Measurements from ENCODE around the gene PRKCH.

PRKCH gene

DNA sequence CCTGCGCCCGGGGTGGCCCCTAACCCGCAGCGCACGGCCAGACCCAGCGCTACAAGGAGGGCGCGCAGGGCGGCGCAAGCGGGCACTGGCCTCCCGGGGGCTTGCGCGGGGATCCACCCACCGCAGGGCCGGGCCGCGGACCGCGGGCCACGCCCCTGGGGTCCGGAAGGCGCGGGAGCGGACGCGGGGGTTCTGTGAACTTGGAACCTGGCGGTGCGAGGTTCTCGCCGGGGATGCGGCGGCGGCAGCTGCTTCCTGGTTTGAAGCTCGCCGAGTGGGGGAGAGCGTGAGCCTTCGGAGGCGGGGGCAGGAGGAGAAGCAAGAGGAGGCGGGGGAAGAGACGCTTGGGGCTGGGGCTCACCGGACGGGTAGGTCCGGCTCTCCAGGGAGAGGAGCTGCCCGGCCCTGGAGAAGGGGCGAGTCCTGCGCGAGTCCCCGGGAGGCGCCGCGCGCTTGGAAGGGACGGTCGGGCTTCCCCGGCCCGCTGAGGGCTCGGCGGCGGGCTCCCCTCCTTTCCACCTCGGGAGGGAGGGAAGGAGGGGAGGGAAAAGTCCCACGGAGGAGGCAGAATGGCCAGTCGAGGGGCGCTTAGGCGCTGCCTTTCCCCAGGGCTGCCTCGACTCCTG, at the start of gene PRKCH:
Gene PRKCH, plus strand, starts transcription at position 195 of the 626 bp plus-strand sequence. CDS start 523 bp downstream, outside the sequence.
- peak; percentile 75 for DNase-seq (ENCODE audit: low read depth)

DNA sequence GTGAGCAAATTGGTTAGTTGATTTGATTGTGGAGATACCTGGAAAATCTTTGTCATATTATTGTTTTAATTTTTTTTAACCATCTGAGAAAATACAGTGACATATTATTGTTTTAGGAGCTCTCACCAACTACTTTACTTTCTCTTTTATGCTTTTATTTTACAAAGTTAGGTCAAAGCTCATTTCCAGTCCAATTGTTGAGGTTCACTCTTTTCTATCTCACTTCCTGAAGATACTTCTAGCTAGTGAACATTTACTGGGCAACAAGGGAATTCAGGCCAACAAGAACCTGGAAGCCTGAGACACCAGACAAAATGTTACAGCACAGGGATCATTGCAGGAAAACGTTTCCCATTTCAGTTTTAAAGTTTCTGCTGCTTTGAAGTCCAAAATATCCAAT, 44.1 kb upstream of the PRKCH start:
- no peak for DNase-seq (ENCODE audit: low read depth)

DNA sequence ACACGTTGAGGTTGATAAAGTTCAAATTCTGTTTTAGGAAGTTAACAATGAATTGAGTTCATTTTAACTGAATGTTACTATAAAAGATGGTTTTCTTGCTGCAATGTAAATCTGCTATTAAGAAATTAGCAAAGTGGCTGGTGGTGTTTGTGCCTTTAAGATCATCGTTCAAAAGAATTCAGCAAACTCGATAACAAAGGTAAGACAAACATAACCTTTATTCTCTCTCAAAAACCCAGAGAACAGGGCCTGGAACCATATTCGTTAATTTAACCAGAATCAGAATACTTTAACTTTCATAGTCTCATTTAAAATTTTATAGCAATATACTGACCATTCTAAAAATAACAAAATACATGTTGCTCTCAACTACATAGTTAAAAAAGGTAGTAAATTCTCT, 43.6 kb upstream of the PRKCH start:
- DNase-seq (ENCODE audit: low read depth), result no peak

DNA sequence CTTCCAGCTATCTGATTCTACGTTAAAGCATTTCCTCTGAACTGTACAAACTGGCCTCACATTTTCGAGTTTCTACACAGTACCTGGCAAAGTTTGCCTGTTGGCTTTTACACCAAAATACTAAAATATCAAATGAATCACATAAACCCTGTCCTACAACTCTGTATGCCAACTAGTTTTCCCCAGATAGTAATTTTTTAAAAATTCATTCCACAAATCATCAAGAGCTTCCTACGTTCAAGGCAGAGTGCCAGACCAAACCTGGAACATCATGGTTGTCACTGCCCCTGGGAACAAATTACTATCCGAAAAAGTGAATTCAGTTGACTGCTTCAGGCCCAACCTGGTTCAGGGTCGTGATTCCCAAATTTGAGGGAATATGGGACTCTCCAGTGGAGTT, 42.3 kb upstream of the PRKCH start:
- no peak for DNase-seq (ENCODE audit: low read depth)

DNA sequence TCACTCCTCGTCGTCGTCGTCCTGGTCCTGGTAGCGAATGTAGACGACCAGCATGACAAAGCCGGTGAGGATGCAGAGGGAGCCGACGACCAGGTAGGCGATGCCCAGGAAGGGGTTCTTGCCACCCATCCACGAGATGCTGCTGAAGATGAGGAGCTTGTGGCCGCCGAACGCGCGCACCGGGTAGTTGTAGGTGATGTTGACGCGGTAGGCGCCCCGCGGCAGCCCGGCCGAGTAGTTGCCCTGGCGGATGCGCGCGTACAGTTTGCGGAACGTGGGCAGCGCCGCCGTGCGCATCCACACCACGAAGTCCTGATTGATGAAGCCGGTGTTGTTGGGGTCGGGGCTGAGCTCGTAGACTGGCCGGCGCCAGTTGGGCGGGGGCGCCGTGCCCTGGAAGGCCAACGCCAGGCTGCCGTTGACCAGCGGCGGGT, 41.3 kb upstream of the PRKCH start:
- DNase-seq (ENCODE audit: low read depth), result no peak

DNA sequence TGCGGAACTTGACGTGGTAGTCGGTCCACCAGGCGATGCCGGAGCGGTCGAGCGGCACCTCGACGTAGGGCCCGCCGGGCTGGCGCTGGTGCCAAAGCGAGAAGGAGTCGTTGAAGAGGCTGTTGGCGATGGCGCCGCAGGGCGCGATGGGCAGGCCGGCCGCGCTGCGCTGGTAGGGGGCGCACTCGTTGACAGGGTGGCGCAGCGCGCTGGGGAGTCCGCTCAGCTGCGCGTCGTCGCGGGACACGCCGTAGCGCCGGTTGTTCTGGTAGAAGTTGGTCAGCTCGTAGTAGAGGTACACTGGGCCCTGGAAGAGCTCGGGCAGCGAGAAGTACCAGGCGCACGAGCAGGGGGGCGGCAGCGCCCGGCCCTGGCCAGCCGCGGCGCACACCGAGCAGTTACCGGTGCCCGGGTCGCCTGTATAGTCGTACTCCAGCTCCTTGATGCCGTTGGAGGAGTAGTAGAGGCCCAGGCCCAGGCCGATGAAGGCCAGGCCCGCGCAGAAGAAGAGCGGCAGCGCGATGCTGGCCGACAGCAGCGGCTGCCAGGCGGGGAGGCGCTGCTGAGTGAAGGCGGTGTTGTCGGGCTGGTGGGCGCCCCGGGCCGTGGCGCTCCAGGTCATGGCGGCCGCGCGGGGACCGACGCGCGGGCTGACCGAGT, 40.7 kb upstream of the PRKCH start:
- peak; percentile 74 for DNase-seq (ENCODE audit: low read depth)

DNA sequence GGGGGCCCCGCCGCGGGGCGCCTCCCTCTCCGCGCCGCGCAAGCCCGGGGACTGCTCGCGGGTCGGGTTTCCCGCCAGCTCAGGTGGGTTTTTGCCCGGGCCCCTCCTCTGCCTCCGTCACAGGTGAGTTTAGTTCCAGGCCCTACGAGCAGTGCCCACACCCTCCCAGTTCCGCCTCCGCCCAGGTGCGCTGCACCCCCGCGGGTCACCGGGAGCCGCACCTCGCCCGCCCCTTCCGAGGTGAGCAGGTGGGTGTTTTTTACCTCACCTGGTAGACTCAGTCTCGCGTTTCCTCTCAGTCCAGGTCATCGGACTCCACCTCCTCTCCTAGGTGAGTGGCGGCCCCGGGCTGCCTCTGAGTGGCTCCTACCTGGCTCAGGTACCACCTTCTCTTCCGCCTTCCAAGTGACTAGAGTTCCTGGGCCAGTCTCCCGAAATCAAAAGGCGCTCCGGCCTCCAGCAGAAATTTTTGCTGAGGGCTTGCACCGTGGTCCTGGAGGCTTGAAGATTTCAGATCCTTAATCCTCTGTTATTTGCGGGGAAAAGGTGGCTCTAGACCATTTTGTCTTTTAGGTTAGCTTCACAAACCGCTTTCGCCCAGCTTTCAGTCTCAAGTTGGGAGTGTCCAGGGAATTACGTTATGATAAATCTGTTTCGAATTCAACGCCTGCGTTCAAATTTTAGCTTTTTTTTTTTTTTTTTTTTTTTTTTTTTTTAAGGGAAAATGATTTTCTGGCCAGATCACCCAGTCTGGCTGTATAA, 40.0 kb upstream of the PRKCH start, which contains the start of gene TMEM30B:
Gene TMEM30B, minus strand, starts transcription at position 153 of the 762 bp plus-strand sequence. CDS start 191 bp downstream, outside the sequence.
- DNase-seq (ENCODE audit: low read depth), result peak; percentile 22

DNA sequence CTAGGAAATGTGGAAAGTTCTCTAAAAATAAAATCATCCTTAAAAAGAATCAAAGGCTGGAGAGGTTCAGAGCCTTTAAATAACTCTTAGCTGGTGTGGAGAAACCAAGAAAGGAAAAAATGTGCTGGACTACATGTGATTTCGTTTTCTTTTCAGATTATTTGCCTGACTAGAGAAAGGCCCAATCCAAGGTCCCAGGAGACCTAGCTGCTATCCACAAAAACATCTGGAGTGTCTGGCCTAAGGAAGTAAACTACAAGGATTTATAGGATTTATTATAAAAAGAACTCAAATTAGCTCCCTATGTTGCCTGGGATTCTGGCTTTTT, 39.5 kb upstream of the PRKCH start:
- DNase-seq (ENCODE audit: low read depth), result no peak

DNA sequence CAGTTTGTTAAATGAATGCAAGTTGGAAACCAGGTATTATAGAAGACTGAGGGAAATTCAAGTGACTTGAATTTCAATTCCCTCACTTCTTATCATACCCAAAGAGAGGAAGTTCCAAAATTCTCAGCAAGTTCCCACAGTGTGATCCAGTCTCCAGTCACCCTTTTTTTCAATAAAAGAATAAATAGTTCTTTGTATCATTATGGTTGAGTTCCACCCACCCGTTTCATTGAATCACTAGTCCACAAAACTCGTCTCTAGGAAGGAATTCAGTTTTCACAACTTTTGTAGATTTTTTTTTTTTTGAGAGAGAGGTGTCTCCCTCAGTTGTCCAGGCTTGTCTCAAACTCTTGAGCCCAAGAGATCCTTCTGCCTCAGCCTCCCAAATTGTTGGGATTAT, 38.6 kb upstream of the PRKCH start:
- no peak for DNase-seq (ENCODE audit: low read depth)

DNA sequence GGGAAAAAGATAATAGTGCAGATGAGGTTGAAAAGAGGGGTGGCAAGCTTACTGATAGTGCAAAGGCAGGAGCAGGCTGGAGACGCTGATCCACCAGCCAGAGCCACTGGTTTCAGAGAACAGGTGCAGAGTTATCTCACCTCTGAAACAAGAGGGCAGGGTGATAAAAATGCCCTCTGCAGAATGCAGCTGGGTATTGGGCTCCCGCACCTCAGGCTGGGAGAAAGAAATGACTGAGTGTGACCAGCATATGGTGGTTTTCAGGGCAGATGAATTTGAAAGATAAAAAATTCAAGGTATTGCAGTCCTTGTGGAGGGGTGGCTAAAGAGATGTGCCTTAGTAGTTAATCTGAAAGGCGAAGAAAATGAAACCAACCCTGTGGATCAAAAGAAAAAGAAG, 37.4 kb upstream of the PRKCH start:
- no peak for DNase-seq (ENCODE audit: low read depth)

DNA sequence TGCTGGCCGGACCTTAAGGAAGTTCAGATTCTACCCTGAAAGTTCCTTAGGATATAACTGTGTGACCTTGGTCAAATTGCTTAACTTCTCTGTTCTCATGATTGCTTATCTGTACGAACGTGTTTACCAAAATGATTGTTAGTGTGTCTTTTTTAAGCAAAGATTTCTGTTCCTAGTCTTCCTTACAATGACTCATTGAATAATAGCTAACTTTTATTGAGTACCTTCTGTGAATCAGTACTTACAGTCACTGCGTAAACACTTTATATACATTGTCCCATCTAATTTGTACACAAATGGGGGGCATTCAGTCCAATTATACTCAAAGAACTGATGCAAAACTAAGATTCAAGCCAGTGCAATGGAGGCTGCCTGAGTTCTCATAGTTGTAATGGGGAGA, 36.0 kb upstream of the PRKCH start:
- no peak for DNase-seq (ENCODE audit: low read depth)

DNA sequence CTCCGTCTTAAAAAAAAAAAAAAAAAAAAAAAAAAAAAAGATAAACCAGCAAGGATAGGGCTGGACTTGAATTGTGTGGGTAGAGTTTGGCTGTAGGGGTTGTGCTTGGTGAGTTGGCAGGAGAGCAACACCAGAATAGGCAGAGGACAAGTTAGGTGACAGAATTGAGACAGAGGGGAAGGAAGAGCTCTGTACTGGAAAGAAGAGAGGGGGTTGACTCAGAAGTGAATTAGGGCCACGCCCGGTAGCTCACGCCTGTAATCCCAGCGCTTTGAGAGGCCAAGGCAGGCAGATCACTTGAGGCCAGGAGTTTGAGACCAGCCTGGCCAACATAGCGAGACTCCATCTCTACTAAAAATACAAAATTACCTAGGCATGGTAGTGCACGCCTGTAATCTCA, 34.2 kb upstream of the PRKCH start:
- DNase-seq (ENCODE audit: low read depth), result no peak

DNA sequence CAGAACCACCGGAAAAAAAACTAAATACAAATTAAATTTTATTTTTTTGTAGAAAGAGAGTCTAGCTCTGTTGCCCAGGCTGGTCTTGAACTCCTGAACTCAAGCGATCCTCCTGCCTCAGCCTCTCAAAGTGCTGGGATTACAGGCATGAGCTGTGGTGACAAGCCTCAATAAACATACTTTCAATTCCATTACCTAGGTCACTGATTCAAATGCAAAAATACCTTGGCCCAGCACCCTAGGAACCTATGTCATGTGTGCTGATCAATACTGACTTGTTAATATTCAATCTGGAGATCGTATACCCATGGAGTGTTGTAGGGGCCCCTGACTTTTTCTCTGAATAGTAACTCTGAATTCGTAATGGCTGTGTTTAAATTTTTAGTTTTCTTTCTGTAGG, 33.2 kb upstream of the PRKCH start:
- no peak for DNase-seq (ENCODE audit: low read depth)

DNA sequence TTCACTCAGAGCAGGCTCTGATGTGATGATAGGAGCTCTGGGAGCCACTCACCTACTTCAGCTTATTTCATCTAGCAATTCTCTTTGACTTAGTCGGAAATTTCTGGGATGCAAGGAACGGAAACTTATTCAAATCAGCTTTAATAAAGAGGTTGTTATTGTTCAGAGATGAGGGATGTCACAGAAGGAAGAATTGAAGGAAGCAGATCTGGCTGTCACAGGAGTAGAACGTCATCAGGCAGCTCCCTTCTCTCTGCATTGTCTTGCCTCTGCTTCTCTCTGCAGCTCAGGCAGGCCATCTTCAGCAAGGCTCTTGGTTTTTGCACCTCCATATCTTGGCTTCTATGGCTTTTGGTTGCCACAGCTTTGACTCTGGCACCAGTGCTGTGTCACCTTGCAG, 32.7 kb upstream of the PRKCH start:
- DNase-seq (ENCODE audit: low read depth), result no peak

DNA sequence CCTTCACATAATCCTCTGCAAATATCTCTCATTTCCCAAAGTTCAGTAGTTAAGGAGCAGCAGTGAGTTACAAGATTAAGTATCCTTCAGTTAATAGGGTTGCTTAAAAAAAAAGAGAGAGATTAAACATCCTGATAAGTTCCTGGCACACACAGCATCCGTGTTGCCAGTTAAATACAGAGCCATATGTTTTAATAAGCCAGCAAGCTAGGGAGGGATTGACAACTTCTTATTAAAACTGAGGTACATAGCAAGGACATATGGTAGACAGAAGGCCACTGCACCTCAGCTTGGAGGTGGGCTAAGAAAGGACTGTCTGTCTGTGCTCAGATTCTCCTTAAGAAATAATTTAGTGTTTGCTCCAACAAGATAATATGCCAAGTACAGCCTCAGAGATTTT, 30.7 kb upstream of the PRKCH start:
- no peak for DNase-seq (ENCODE audit: low read depth)

DNA sequence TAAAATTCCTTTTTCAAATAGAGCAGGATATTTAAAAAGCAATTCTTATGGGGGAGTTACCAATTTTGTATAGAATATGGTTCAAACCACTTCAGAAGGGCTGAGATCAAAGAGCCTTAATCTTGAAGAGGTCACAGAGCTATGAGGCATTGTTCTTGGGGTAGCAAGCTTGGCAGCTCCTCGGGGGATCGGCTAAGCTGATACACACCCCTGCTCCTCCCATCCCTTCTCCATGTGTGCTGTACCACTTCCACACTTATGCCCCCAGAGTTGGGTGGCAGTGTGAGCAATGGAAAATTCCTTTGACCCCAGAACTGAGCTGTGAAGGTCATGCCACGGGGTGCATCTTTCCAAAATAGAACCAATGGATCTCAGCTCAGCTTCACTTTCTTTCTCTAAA, 25.2 kb upstream of the PRKCH start:
- DNase-seq (ENCODE audit: low read depth), result no peak

DNA sequence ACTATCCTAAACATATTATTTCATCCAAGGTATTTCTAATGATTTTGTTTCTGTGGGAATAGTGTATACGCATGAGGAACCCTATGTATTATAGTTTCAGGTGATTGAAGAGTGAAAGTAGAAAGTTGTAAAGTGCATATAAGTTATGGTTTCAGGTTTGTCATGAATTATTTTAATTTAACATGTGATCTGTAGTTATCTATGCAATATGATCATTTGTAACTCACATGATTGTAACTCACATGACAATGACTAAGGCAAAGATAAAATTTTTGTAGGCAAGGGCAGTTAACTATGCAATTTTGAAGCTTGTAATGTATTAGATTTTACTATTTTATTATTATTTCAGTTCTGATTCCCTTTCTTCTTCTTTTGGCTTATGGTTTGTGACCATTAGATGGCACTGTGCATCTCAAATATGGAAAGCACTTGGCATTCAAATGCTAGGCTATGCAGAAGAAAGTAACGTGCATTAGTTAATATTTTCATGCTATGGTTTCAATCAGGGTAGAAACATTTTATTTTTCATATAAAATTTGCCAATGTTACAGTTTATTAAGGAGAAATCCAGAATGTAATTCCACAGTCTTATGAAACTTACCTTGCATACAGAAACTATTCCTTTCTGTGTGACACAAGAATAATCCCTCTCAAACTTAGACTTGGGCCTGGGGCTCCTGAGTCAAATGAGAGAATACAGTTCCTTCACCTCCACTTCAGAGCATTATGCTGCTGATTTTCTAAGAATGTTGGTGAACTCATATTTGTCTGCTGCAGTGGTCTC, 24.5 kb upstream of the PRKCH start:
- no peak for DNase-seq (ENCODE audit: low read depth)

DNA sequence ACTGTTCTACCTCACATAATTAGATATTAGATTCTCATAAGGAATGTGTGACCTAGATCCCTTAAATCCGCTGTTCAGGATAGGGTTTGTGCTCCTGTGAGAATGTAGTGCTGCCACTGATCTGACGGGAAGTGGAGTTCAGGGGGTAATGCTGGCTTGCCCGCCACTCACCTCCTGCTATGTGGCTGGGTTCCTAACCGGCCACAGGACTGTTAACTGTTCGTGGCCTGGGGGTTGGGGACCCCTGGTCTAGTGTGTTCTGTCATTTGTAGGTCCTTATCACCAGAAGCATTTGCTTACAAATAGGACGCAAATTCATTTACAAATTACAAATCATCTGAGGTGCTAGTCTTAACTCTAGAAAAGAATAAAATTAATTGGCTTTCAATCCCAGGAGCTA, 23.8 kb upstream of the PRKCH start:
- no peak for DNase-seq (ENCODE audit: low read depth)

DNA sequence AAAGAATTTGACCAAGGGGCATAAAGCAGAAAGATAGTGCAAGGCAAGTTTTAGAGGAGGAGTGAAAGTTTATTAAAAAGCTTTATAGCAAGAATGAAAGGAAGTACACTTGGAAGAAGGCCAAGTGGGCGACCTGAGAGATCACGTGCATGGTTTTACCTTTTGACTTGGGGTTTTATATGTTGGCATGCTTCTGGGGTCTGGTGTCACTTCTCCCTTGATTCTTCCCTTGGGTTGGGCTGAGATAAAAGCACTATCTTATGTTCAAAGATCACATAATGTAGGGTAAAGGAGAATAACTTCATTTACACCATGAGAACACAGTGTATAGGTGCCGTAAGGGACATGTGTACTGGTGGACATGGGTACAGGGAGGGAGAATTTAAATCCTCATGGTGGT, 22.6 kb upstream of the PRKCH start:
- DNase-seq (ENCODE audit: low read depth), result no peak

DNA sequence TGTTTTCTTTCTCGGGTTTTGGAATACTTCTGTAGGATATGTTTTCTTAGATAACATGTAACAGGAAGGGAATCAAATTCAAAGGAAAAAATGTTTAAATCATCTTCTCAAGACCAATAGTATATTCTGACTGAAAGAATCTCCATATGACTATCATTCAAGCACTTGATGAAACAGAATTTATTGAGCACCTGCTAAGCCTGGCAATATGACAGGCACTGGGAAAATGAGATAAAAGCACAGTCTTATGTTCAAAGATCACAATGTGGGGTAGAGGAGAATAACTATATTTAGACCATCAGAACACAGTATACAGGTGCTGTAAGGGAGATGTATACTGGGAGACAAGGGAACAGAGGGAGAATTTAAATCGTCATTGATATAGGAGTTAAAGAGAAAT, 21.2 kb upstream of the PRKCH start:
- DNase-seq (ENCODE audit: low read depth), result no peak

DNA sequence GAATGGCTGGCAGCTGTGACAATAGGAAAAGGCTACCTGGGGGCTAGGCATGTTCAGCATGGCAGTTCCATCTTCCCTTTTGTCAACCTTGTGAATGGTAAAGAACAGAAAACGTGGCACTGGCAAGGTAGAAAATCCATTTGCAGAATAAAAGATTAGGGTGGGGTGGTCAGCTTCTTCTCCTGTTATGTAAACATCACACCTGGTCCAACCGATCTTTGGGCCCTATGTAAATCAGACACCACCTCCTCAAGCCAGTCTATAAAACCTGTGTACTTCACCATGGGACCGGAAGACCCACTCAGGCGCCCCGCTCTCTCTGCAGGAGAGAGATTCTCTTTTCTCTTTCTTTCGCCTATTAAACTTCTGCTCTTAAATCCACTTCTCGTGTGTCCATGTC, 20.6 kb upstream of the PRKCH start:
- no peak for DNase-seq (ENCODE audit: low read depth)

DNA sequence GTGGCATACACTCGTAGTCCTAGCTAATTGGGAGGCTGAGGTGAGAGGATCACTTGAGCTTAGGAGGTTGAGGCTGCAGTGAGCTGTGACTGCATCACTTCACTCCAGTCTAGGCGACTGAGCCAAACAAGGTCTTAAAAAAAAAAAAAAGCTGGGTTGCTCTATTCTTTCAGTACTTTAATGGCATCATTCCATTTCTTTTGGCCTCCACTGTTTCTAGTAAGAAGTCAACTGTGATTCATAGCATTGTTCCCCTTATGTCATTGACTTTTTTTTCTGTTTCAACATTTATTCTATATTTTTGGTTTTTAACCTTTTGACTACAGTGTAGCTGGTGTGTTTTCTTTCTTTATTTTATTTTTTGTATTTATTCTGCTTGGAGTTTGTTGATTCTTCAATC, 16.7 kb upstream of the PRKCH start:
- DNase-seq (ENCODE audit: low read depth), result no peak

DNA sequence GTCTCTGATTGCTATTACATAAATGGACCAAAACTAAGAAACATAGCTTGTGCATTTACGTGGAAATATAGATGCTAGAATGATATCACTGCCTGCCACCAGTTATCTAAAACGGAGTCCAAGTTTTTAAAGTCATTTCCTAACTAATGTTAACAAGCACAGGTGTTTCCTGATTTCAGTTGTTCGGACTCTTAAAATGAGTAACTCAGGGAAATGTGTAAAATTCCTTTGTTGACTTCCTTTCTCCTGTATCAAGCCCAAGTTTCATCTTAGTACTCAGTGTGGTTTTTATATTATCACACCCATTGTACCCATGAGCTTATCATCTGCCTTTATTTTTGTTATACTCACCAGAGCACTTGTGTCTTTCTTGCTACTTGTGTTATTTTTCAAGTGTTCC, 13.2 kb upstream of the PRKCH start:
- DNase-seq (ENCODE audit: low read depth), result no peak
